HepG2 (cell line): ENCODE measurements around the gene ZMYND19. TPM values are rescaled to one million over a fixed set of nuclear protein-coding genes. Genes with fewer than 3 reads are reported as not detected.
A peak's percentile ranks its signal among the peaks of the same experiment; 100 is the strongest.

Source experiments
- AGO2 ChIP-seq: fragments of 200-400 bp; formaldehyde crosslinking; optimal IDR thresholded peaks from 2 replicates; pipeline ENCODE3; 2017; ENCODE audit warnings: mild to moderate bottlenecking, low read depth, low read length, moderate library complexity
- CBX5 ChIP-seq: sonication (generic); formaldehyde crosslinking; IDR thresholded peaks from 2 replicates; pipeline ENCODE4 v1.4.0; 2020; ENCODE audit warnings: missing genetic modification reagents, borderline replicate concordance
- CENPT ChIP-seq: sonication (generic); formaldehyde crosslinking; IDR thresholded peaks from 2 replicates; pipeline ENCODE4 v1.8.0; 2022; ENCODE audit warnings: low read depth, mild to moderate bottlenecking, moderate library complexity, missing genetic modification reagents
- EP300 ChIP-seq, 3 experiments: sonication (generic) in 1 of 3; formaldehyde crosslinking in 1 of 3; IDR thresholded peaks; 2 replicates each; pipeline versions ENCODE4 v1.5.1 to v1.6.1; 2011 to 2020; ENCODE audit warnings: low read depth in 2 of 3, low read length in 2 of 3, borderline replicate concordance in 1 of 3, improper control_type of control experiment in 1 of 3, mild to moderate bottlenecking in 1 of 3, missing genetic modification reagents in 1 of 3, moderate library complexity in 1 of 3
- HHEX ChIP-seq: IDR thresholded peaks from 2 replicates; pipeline ENCODE4 v1.6.1; 2016; ENCODE audit warnings: control low read depth
- MAFF ChIP-seq: IDR thresholded peaks from 2 replicates; pipeline ENCODE4 v1.6.1; 2011; ENCODE audit warnings: low read depth, low read length, improper control_type of control experiment
- MAX ChIP-seq: IDR thresholded peaks from 2 replicates; pipeline ENCODE4 v1.6.1; 2012; ENCODE audit warnings: inconsistent platforms
- MLX ChIP-seq: IDR thresholded peaks from 2 replicates; pipeline ENCODE4 v1.6.1; 2016
- PAF1 ChIP-seq: IDR thresholded peaks from 2 replicates; pipeline ENCODE4 v1.6.1; 2016; ENCODE audit warnings: missing genetic modification reagents, missing compliant biosample characterization
- SP4 ChIP-seq: sonication (generic); formaldehyde crosslinking; IDR thresholded peaks from 2 replicates; pipeline ENCODE4 v1.8.1; 2023; ENCODE audit warnings: mild to moderate bottlenecking, missing genetic modification reagents
- STAG1 ChIP-seq: sonication (generic); formaldehyde crosslinking; IDR thresholded peaks from 2 replicates; pipeline ENCODE4 v1.4.0; 2020; ENCODE audit warnings: missing genetic modification reagents
- TCF7 ChIP-seq: sonication (generic); IDR thresholded peaks from 2 replicates; pipeline ENCODE4 v1.6.1; 2016; ENCODE audit warnings: antibody characterized with exemption, low read depth
- TFDP2 ChIP-seq: sonication (generic); formaldehyde crosslinking; IDR thresholded peaks from 2 replicates; pipeline ENCODE4 v1.4.0; 2020; ENCODE audit warnings: missing genetic modification reagents
- TOE1 ChIP-seq: sonication (generic); formaldehyde crosslinking; IDR thresholded peaks from 2 replicates; pipeline ENCODE4 v1.4.0; 2020; ENCODE audit warnings: mild to moderate bottlenecking, missing genetic modification reagents
- TRIM24 ChIP-seq: sonication (generic); formaldehyde crosslinking; IDR thresholded peaks from 2 replicates; pipeline ENCODE4 v1.8.0; 2022; ENCODE audit warnings: mild to moderate bottlenecking, missing genetic modification reagents
- ZNF12 ChIP-seq: sonication (generic); formaldehyde crosslinking; IDR thresholded peaks from 2 replicates; pipeline ENCODE4 v1.5.0; 2020; ENCODE audit warnings: missing genetic modification reagents
- ZNF124 ChIP-seq: sonication (generic); formaldehyde crosslinking; IDR thresholded peaks from 2 replicates; pipeline ENCODE4 v1.4.0; 2020; ENCODE audit warnings: missing genetic modification reagents
- ZNF136 ChIP-seq: sonication (generic); formaldehyde crosslinking; IDR thresholded peaks from 2 replicates; pipeline ENCODE4 v1.8.1; 2022; ENCODE audit warnings: low read depth, mild to moderate bottlenecking, moderate library complexity, missing genetic modification reagents
- ZNF30 ChIP-seq: sonication (generic); formaldehyde crosslinking; IDR thresholded peaks from 2 replicates; pipeline ENCODE4 v1.5.0; 2020; ENCODE audit warnings: mild to moderate bottlenecking, missing genetic modification reagents
- ZNF432 ChIP-seq: sonication (generic); formaldehyde crosslinking; IDR thresholded peaks from 2 replicates; pipeline ENCODE4 v1.5.0; 2020; ENCODE audit warnings: missing genetic modification reagents, mild to moderate bottlenecking, borderline replicate concordance
- ZNF563 ChIP-seq: sonication (generic); formaldehyde crosslinking; IDR thresholded peaks from 2 replicates; pipeline ENCODE4 v1.8.0; 2022; ENCODE audit warnings: mild to moderate bottlenecking, moderate library complexity, missing genetic modification reagents
- ZSCAN9 ChIP-seq: IDR thresholded peaks from 2 replicates; pipeline ENCODE4 v1.6.1; 2016; ENCODE audit warnings: borderline replicate concordance
- polyA plus RNA-seq, 8 experiments: library from polyadenylated mRNA; depleted of rRNA in 3 of 8; stranded (reverse) in 7 of 8; unstranded in 1 of 8; fragments of >200 nt; fragmentation: Illumina TruSeq in 4 of 8; extraction: Trizol in 4 of 8; gene quantifications; 2 replicates each; pipeline versions ENCODE4 v1.2.1 to v1.2.3, GENCODE V29; 2011 to 2016; ENCODE audit warnings: low read depth in 4 of 8, missing spikeins in 1 of 8, mixed read lengths in 1 of 8; ENCODE audit not compliant: insufficient read depth in 1 of 8
- total RNA-seq, 5 experiments: library from RNA; depleted of rRNA; stranded (reverse); fragments of >200 nt; fragmentation: Illumina TruSeq; extraction: Trizol; gene quantifications; 2 replicates each; pipeline ENCODE4 v1.2.3, GENCODE V29; 2016; ENCODE audit warnings: low read depth in 1 of 5
- TF ChIP-seq, protein P1 (sequence below): sonication (generic); formaldehyde crosslinking; IDR thresholded peaks from 2 replicates; pipeline ENCODE4 v1.5.1; 2020; ENCODE audit warnings: mild to moderate bottlenecking, missing genetic modification reagents, borderline replicate concordance
- TF ChIP-seq, protein P2 (sequence below): sonication (generic); formaldehyde crosslinking; IDR thresholded peaks from 2 replicates; pipeline ENCODE4 v1.9.0; 2021; ENCODE audit warnings: missing genetic modification reagents, mild to moderate bottlenecking, borderline replicate concordance
- TF ChIP-seq, protein P3 (sequence below): sonication (generic); formaldehyde crosslinking; IDR thresholded peaks from 2 replicates; pipeline ENCODE4 v1.5.1; 2020; ENCODE audit warnings: missing genetic modification reagents, mild to moderate bottlenecking, borderline replicate concordance

The ZMYND19 gene
- total and polyA plus RNA-seq, 2 of the 13 experiments (the other 11 are each of a cell fraction or from before 2014, with no cell fraction given) = 21.3 to 38.7 TPM

DNA sequence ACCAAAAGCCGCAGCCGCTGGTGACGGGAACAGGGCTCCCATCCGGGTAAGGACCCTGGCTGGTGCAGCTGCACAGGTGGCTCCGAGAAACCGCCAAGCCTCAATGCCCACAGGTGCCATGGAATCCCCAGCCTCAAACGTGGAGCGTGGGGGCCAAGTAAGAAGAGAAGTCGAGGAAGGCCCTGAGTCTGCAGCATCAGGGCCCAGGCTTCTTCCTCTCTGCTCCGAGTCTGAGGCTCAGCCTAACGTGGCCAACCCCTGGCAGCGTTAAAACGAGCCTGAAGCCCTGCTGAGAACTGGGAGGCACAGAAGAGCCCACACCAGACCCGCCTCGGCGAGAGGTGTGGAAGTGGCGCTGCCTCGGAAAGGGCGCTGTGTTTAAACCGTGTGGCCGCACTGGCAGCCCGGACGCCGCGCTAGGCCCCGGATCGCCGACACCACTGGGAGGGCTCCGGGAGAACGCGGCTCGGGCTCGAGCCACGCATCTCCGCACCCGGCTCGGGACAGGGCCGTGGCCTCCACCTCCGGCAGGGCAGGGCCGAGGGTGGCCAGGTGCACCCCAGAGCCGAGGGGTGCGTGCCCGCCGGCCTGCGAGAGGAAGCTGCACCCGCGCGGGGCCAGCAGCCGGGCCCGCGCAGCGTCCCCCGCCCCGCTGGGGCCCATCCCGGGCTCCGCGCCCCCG lies 730 bp downstream of the ZMYND19 start (continued):
- TF ChIP-seq CENPT (no peak), TFDP2 (0 out of 2 replicates have a peak, but pooled peaks have one; percentile 16), EP300 (IDR thresholded peaks at IDR 0.05; ENCODE audit: low read depth in 2 of 2, low read length in 2 of 2) (no peak), EP300 (CRISPR knock-in tag; IDR thresholded peaks at IDR 0.05; ENCODE audit: borderline replicate concordance) (no peak), CBX5 (CRISPR knock-in tag) (no peak), ZSCAN9 (CRISPR knock-in tag) (no peak), TRIM24 (CRISPR knock-in tag) (no peak), MAX (peak; percentile 36; the same call in 1 of the 2 replicates), ZNF124 (CRISPR knock-in tag) (no peak), PAF1 (no peak), SP4 (CRISPR knock-in tag) (no peak), ZNF136 (CRISPR knock-in tag) (no peak), HHEX (CRISPR knock-in tag) (no peak), TCF7 (no peak), TOE1 (CRISPR knock-in tag) (no peak), ZNF432 (CRISPR knock-in tag) (no peak), ZNF12 (CRISPR knock-in tag) (peak; percentile 83; the same call in 1 of the 2 replicates), STAG1 (CRISPR knock-in tag) (no peak), MAFF (no peak), AGO2 (peak; percentile 55), ZNF563 (CRISPR knock-in tag) (0 out of 2 replicates have a peak, but pooled peaks have one; percentile 36), ZNF30 (CRISPR knock-in tag) (no peak), MLX (CRISPR knock-in tag) (no peak)
- TF ChIP-seq, protein P1, sequence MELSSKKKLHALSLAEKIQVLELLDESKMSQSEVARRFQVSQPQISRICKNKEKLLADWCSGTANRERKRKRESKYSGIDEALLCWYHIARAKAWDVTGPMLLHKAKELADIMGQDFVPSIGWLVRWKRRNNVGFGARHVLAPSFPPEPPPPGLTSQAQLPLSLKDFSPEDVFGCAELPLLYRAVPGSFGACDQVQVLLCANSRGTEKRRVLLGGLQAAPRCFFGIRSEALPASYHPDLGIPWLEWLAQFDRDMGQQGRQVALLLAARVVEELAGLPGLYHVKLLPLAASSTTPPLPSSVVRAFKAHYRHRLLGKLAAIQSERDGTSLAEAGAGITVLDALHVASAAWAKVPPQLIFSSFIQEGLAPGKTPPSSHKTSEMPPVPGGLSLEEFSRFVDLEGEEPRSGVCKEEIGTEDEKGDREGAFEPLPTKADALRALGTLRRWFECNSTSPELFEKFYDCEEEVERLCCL = no peak
- TF ChIP-seq, protein P2, sequence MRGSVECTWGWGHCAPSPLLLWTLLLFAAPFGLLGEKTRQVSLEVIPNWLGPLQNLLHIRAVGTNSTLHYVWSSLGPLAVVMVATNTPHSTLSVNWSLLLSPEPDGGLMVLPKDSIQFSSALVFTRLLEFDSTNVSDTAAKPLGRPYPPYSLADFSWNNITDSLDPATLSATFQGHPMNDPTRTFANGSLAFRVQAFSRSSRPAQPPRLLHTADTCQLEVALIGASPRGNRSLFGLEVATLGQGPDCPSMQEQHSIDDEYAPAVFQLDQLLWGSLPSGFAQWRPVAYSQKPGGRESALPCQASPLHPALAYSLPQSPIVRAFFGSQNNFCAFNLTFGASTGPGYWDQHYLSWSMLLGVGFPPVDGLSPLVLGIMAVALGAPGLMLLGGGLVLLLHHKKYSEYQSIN (CRISPR knock-in tag) = no peak
- TF ChIP-seq, protein P3, sequence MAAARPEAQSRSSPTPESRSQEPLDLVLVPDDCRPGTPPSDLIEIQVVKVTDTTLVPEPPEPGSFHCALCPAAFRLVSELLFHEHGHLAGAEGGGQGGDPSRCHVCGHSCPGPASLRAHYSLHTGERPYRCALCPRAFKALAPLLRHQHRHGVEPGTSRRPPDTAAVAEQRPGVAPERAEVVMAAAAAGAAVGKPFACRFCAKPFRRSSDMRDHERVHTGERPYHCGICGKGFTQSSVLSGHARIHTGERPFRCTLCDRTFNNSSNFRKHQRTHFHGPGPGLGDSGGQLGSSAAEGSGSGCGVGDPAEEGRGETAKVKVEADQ (CRISPR knock-in tag) = no peak
